HG03469 (cell line): ENCODE measurements around the gene MARCHF3.

Experiments used
- ATAC-seq: cut with Tn5 transposase; IDR thresholded peaks from one replicate; pipeline ENCODE4 v1.9.1; 2021; ENCODE audit warnings: mild to moderate bottlenecking, moderate library complexity, moderate number of reproducible peaks; ENCODE audit not compliant: unreplicated experiment

The MARCHF3 gene

DNA sequence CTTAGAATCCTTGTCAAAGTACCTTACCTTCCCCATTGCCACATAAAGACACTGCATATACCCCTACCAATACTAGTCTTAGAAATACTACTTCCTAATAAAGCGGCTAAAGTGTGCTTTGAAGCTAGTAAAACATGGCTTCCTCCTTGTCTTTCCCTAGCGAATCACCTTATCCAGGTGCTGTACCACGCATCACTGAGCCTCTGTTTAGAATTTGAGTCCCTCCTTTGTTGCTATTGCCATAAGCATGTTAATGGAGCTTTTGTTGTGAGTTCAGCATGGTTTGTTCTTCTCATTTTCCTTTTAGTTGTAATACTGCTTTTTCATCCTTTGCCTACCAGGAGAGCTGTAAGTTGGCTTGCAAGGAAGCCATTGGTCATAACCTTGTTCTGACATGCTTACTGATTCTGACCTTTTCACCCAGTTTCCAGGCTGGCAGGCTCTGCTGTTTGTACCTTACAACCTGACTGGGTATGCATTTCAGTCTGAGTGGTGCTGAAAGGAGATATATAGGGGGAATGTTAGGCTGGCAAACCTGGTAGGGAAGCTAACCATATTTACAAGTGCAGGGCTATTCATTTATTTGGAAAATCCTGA lies 203.6 kb downstream of the MARCHF3 start:
- ATAC-seq, result no peak

DNA sequence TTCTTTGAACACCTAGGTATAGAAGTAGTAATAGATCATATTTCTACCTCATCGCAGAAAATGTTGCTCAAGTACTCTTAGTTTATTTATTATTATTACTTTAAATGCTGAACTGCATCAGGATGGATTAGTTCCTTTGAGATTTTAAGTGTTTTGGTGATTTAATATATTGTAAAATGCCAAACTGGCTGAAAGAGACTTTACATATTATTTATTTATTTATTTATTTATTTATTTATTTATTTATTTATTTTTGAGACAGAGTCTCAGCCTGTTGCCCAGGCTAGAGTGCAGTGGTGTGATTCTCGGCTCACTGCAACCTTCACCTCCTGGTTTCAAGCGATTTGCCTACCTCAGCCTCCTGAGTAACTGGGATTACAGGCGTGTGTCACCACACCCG lies 211.1 kb downstream of the MARCHF3 start:
- ATAC-seq, result no peak

DNA sequence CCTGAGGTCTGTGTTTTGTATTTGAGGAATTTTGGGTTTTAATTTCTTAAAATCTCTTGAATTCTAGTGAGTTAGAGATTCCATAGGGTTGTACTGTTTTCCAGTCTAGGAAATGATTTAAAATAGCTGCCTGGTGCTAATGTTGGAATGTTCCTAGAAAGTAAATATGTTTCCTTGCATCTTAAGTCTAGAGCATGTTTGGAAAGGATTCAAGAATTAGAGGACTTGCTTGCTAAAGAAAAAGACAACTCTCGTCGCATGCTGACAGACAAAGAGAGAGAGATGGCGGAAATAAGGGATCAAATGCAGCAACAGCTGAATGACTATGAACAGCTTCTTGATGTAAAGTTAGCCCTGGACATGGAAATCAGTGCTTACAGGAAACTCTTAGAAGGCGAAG lies 211.6 kb downstream of the MARCHF3 start:
- ATAC-seq, result no peak
